NB4 (cell line): ENCODE measurements around the gene RSF1.

ENCODE experiments used
- MAX ChIP-seq: IDR thresholded peaks from 2 replicates; pipeline ENCODE4 v1.6.1; 2011; ENCODE audit warnings: low read depth, low read length
- POLR2A ChIP-seq: IDR thresholded peaks from 2 replicates; pipeline ENCODE4 v1.6.1; 2011; ENCODE audit warnings: mild to moderate bottlenecking; ENCODE audit not compliant: insufficient read length; ENCODE audit errors: extremely low read depth
- TF ChIP-seq, protein P1 (sequence below): IDR thresholded peaks from one replicate; pipeline ENCODE4 v1.5.1; 2012; ENCODE audit warnings: low read depth, low read length

DNA sequence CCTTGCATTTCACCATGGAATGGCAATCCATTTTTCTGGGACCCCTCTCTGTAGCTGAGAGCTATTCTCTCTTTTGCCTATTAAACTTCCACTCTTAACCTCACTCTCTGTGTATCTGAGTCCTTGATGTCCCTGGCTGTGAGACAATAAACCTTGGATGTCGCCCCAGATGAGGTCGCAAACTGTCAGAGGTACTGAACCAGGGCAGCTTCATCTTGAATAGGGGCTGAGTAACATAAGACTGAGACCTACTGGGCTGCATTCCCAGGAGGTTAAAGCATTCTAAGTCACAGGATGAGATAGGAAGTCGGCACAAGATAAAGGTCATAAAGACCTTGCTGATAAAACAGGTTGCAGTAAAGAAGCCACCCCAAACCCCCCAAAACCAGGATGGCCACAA lies 68.0 kb downstream of the RSF1 start:
- no peak for TF ChIP-seq POLR2A
- TF ChIP-seq, protein P1, sequence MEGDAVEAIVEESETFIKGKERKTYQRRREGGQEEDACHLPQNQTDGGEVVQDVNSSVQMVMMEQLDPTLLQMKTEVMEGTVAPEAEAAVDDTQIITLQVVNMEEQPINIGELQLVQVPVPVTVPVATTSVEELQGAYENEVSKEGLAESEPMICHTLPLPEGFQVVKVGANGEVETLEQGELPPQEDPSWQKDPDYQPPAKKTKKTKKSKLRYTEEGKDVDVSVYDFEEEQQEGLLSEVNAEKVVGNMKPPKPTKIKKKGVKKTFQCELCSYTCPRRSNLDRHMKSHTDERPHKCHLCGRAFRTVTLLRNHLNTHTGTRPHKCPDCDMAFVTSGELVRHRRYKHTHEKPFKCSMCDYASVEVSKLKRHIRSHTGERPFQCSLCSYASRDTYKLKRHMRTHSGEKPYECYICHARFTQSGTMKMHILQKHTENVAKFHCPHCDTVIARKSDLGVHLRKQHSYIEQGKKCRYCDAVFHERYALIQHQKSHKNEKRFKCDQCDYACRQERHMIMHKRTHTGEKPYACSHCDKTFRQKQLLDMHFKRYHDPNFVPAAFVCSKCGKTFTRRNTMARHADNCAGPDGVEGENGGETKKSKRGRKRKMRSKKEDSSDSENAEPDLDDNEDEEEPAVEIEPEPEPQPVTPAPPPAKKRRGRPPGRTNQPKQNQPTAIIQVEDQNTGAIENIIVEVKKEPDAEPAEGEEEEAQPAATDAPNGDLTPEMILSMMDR = no peak
- TF ChIP-seq MAX = no peak
